IMR-90 (cell line): ENCODE results near the gene ZSCAN18. TPM values are rescaled to one million over a fixed set of nuclear protein-coding genes. Genes with fewer than 3 reads are reported as not detected.

Experiments
- ATAC-seq: fragments of 200-7000 bp; cut with Tn5 transposase; 2 replicates; pipeline ENCODE4 v1.9.1; 2020; ENCODE audit warnings: low read depth, mild to moderate bottlenecking, moderate library complexity
- BruUV-seq: library from RNA; stranded (reverse); fragments of 400-500 nt; replicated peaks from 2 replicates; lab custom pipeline; 2021; lab: Mats Ljungman, UMichigan
- CTCF ChIA-PET: fragments of 300-600 bp; formaldehyde crosslinking; extraction: SDS; loops from one replicate; lab custom pipeline; 2021; ENCODE audit warnings: antibody characterized with exemption; lab: Yijun Ruan, JAX
- POLR2A ChIA-PET: fragments of 300-600 bp; sonication (Branson Sonifier 250); formaldehyde crosslinking; loops from one replicate; lab custom pipeline; 2022; ENCODE audit warnings: antibody characterized with exemption; ENCODE audit not compliant: unreplicated experiment; lab: Charles Lee
- DNase-seq: peaks from one replicate; pipeline ENCODE4 v3.0.0; 2013
- H2AFZ ChIP-seq: replicated peaks from 2 replicates; pipeline ENCODE3; 2013; ENCODE audit warnings: low read length, mild to moderate bottlenecking; ENCODE audit not compliant: poor library complexity
- H2AK5ac ChIP-seq: 2 replicates; pipeline ENCODE4 v1.6.1; 2013; ENCODE audit warnings: low read depth, low read length, inconsistent platforms
- H2AK9ac ChIP-seq: replicated peaks from 2 replicates; pipeline ENCODE3; 2013; ENCODE audit warnings: mild to moderate bottlenecking, low read depth, low read length, moderate library complexity; ENCODE audit not compliant: poor library complexity
- H2BK120ac ChIP-seq: 2 replicates; pipeline ENCODE4 v1.6.1; 2013; ENCODE audit warnings: low read depth, low read length, inconsistent platforms
- H2BK15ac ChIP-seq: 3 replicates; pipeline ENCODE4 v1.6.1; 2013; ENCODE audit warnings: low read depth, low read length, inconsistent platforms
- H2BK20ac ChIP-seq: 2 replicates; pipeline ENCODE4 v1.6.1; 2013; ENCODE audit warnings: low read depth, mild to moderate bottlenecking, inconsistent platforms, low read length, moderate library complexity
- H2BK5ac ChIP-seq: 2 replicates; pipeline ENCODE4 v1.6.1; 2013; ENCODE audit warnings: mild to moderate bottlenecking, low read depth, low read length, inconsistent platforms; ENCODE audit not compliant: poor library complexity, severe bottlenecking
- H3K14ac ChIP-seq: replicated peaks from 2 replicates; pipeline ENCODE4 v1.6.1; 2013; ENCODE audit warnings: low read depth, low read length, inconsistent platforms
- H3K18ac ChIP-seq: 2 replicates; pipeline ENCODE4 v1.6.1; 2013; ENCODE audit warnings: low read depth, low read length, control low read depth
- H3K23ac ChIP-seq: 2 replicates; pipeline ENCODE4 v1.6.1; 2013; ENCODE audit warnings: low read depth, low read length, inconsistent platforms
- H3K27ac ChIP-seq: 2 replicates; pipeline ENCODE4 v1.5.1; 2013; ENCODE audit warnings: mild to moderate bottlenecking, control low read depth, low read length; ENCODE audit not compliant: insufficient read depth
- H3K27me3 ChIP-seq: 2 replicates; pipeline ENCODE4 v1.6.1; 2013; ENCODE audit warnings: low read length; ENCODE audit not compliant: control insufficient read depth, insufficient read depth
- H3K36me3 ChIP-seq: 2 replicates; pipeline ENCODE4 v1.6.1; 2013; ENCODE audit warnings: low read length, mixed read lengths; ENCODE audit not compliant: control insufficient read depth, insufficient read depth
- H3K4ac ChIP-seq: 2 replicates; pipeline ENCODE4 v1.6.1; 2013; ENCODE audit warnings: low read depth, low read length, inconsistent platforms
- H3K4me1 ChIP-seq: 2 replicates; pipeline ENCODE4 v1.6.1; 2013; ENCODE audit warnings: low read length, mixed read lengths; ENCODE audit not compliant: control insufficient read depth, insufficient read depth
- H3K4me2 ChIP-seq: 2 replicates; pipeline ENCODE4 v1.6.1; 2013; ENCODE audit warnings: low read depth, mild to moderate bottlenecking, control low read depth, low read length, moderate library complexity
- H3K4me3 ChIP-seq: 2 replicates; pipeline ENCODE4 v1.5.1; 2013; ENCODE audit warnings: low read depth, mild to moderate bottlenecking, control low read depth, low read length, moderate library complexity; ENCODE audit not compliant: insufficient read depth
- H3K56ac ChIP-seq: 2 replicates; pipeline ENCODE4 v1.6.1; 2013; ENCODE audit warnings: low read length, inconsistent platforms; ENCODE audit not compliant: insufficient read depth; ENCODE audit errors: extremely low read depth
- H3K79me1 ChIP-seq, 2 experiments: 2 replicates each; pipeline ENCODE4 v1.6.1; 2013; ENCODE audit warnings: low read length in 2 of 2, inconsistent platforms in 1 of 2, low read depth in 1 of 2
- H3K9ac ChIP-seq: 2 replicates; pipeline ENCODE4 v1.6.1; 2013; ENCODE audit warnings: low read depth, low read length, control low read depth
- H3K9me1 ChIP-seq: 2 replicates; pipeline ENCODE4 v1.6.1; 2013; ENCODE audit warnings: low read length, inconsistent platforms; ENCODE audit not compliant: insufficient read depth
- H3K9me3 ChIP-seq: 2 replicates; pipeline ENCODE4 v1.6.1; 2013; ENCODE audit warnings: low read length; ENCODE audit not compliant: control insufficient read depth, insufficient read depth
- H4K20me1 ChIP-seq: 2 replicates; pipeline ENCODE4 v1.6.1; 2013; ENCODE audit warnings: low read length, inconsistent platforms; ENCODE audit not compliant: insufficient read depth
- H4K5ac ChIP-seq: 2 replicates; pipeline ENCODE4 v1.6.1; 2013; ENCODE audit warnings: mild to moderate bottlenecking, low read depth, low read length, control low read depth
- H4K8ac ChIP-seq, 2 experiments: 2 replicates each; pipeline ENCODE4 v1.6.1; 2013; ENCODE audit warnings: low read depth in 2 of 2, low read length in 2 of 2, control low read depth in 1 of 2, inconsistent platforms in 1 of 2
- H4K91ac ChIP-seq: 2 replicates; pipeline ENCODE4 v1.6.1; 2013; ENCODE audit warnings: low read depth, low read length, inconsistent platforms; ENCODE audit not compliant: insufficient read depth
- FOS ChIP-seq: fragments of 150-350 bp; IDR thresholded peaks from 2 replicates; pipeline ENCODE4 v1.6.1; 2016; ENCODE audit warnings: low read depth, low read length
- USF2 ChIP-seq: fragments of 150-350 bp; IDR thresholded peaks from 2 replicates; pipeline ENCODE4 v1.6.1; 2017; ENCODE audit warnings: mild to moderate bottlenecking, antibody characterized with exemption, low read length, low read depth
- WGBS, 2 experiments: methylation state at CpG; one replicate each; pipeline versions ENCODE4 v1.1.5 to v1.1.7; 2013; ENCODE audit warnings: missing lambda C conversion rate in 2 of 2; ENCODE audit not compliant: insufficient read length in 1 of 2; ENCODE audit errors: extremely low coverage in 2 of 2; 5-methylcytosine and 5-hydroxymethylcytosine counted together
- dilution Hi-C: fragments of 300-500 bp; cut with HindIII; formaldehyde crosslinking; loops from one replicate; pipeline ENCODE4 v1.14.3; 2018; ENCODE audit warnings: low sequenced_read_pairs; ENCODE audit not compliant: unreplicated experiment
- in situ Hi-C: fragments of 300-500 bp; cut with MboI; formaldehyde crosslinking; loops from 3 replicates; pipeline ENCODE4 v1.14.3; 2019; ENCODE audit warnings: low sequenced_read_pairs, inconsistent platforms, mixed read lengths
- intact Hi-C: fragments of 100-400 bp; cut with micrococcal nuclease; formaldehyde crosslinking; loops from 2 replicates; pipeline ENCODE4 v1.10.0; 2022
- polyA plus RNA-seq, 3 experiments: library from polyadenylated mRNA; depleted of rRNA; stranded (reverse); fragments of >200 nt; gene quantifications; 2 replicates each; pipeline ENCODE4 v1.2.3, GENCODE V29; 2012; ENCODE audit warnings: low replicate concordance in 1 of 3
- total RNA-seq: library from RNA; depleted of rRNA; stranded (reverse); fragments of >200 nt; gene quantifications from 2 replicates; pipeline ENCODE4 v1.2.3, GENCODE V29; 2012

The ZSCAN18 gene
- total and polyA plus RNA-seq, 2 of the 4 experiments (the other 2 are of a cell fraction): 3.0 to 8.2 TPM

GRCh38 chr19:58042495-58043340, 55.3 kb downstream of the ZSCAN18 start:
- Histone ChIP-seq H4K5ac (no peak overlapping the region), H3K36me3 (no peaks in the 10 kb centered on the region), H3K18ac (no peak overlapping the region), H3K4me2 (no peak overlapping the region), H2AFZ (peak overlapping the region; percentile 41), H3K9ac (no peak overlapping the region), H2BK120ac (no peak overlapping the region), H3K4me1 (no peaks in the 10 kb centered on the region), H4K8ac (no peak overlapping the region), H2BK15ac (no peak overlapping the region), H3K27ac (no peak overlapping the region), H3K79me1 (no peaks in the 10 kb centered on the region), H2AK5ac (no peak overlapping the region), H3K56ac (no peak overlapping the region), H3K9me3 (peaks cover 75% of the 10 kb centered on the region), H3K14ac (no peak overlapping the region), H4K91ac (no peak overlapping the region), H3K27me3 (no peaks in the 10 kb centered on the region), H2BK5ac (no peak overlapping the region), H3K4ac (no peak overlapping the region), H3K9me1 (no peaks in the 10 kb centered on the region), H3K4me3 (no peak overlapping the region), H4K20me1 (no peaks in the 10 kb centered on the region), H3K23ac (no peak overlapping the region), H2AK9ac (no peak overlapping the region), H2BK20ac (no peak overlapping the region)
- DNase-seq: no peak
- intact Hi-C loops (no loop called here), in situ Hi-C loops (no loop called here), dilution Hi-C loops (no loop called here)
- no peak for ATAC-seq
- ChIA-PET CTCF (no interaction called here), POLR2A (no interaction called here)
- WGBS, 2 experiments: 46% methylated on average over 17 of the region's 54 CpGs; no CpG with 5 or more reads in 1 of the 2 experiments
- BruUV-seq: no TSS peak
- no peak for TF ChIP-seq FOS
- TF ChIP-seq USF2: no peak
